GM18508 (cell line): Measurements from ENCODE around the gene PPP1R9A.

Experiments
- ATAC-seq: cut with Tn5 transposase; IDR thresholded peaks from one replicate; pipeline ENCODE4 v1.9.1; 2021; ENCODE audit warnings: moderate number of reproducible peaks; ENCODE audit not compliant: insufficient read depth, unreplicated experiment

Gene PPP1R9A

DNA sequence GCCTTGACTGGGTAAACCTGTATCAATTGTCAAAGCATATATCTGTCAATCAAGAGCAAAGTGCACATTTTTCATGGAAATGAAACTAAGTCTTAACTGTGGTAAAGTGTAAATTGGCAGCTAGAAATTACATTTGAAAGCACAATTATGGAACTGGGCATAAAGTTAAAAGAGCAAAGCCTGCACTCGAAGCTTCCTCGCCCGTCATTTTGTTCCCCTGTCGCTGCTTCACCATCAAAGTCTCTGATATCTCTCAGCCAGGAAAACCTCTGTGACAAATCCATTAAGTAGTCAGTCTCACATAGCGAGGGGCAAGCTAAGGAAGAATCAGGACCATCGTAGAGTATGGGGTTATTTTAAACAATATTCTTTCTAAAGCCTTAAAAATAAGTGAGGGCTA lies 389.1 kb downstream of the PPP1R9A start:
- ATAC-seq = no peak

GRCh38 chr7:95297041-95297440 lies 389.6 kb downstream of the PPP1R9A start:
- no peak for ATAC-seq

DNA sequence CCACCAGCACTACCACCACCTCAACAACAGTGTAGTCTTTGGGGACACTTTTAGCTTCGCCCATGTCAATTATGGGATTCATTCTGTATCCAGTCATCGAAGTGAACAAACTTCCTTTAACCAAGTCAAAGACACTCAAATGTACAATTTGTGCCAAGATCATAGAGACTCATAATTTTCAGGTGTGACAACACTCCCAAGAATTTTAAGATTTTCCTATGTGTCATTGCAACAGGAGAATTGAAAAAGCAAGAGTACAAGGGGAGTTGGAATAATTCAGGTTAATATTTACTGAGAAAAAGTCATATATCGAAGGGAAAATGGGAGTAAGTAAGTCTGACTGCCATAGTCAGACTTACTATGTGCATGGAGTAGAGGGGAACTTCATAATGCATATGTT lies 390.7 kb downstream of the PPP1R9A start:
- no peak for ATAC-seq

- no peak for ATAC-seq
Observed at GRCh38 chr7:95303013-95303905, 395.9 kb downstream of the PPP1R9A start.

DNA sequence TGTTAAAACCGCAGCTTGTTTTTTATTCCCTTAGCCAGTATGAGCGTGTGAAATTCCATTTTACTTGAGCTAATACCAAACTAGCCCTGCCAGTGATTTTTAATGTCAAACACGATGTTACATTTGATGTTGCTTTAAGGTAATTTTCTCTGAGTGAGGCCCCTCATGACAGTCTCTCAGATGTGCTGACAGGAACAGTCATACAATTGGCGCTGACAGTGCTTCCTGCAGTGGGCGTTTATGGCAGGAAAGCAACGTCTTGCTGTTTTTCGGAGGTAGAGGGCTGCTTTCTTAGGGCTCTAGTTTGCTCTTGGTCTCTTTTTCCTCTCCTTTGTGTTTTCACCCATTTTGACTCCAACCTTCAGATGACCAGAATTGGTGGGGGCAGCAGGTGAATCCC lies 397.6 kb downstream of the PPP1R9A start:
- no peak for ATAC-seq

GRCh38 chr7:95309951-95310350 lies 402.6 kb downstream of the PPP1R9A start:
- ATAC-seq = no peak

DNA sequence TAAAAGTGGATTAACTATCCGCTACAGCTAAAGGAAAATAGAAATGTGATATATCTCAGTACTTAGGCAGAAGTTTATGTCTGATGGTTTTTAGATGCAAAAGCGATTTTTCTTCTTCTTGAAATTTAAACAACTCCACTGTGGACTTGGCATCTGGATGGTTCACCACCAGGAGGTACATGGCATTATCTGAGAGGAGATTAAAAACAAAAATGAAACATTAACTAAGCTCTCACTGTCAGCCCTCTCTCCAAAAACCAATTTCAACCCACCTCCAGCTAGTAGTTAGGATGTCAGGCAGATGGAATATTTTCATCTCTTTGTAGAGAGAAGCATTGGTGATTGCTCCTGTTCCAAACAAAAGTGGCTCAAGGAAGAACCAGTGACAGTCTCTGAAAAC lies 404.0 kb downstream of the PPP1R9A start:
- no peak for ATAC-seq

DNA sequence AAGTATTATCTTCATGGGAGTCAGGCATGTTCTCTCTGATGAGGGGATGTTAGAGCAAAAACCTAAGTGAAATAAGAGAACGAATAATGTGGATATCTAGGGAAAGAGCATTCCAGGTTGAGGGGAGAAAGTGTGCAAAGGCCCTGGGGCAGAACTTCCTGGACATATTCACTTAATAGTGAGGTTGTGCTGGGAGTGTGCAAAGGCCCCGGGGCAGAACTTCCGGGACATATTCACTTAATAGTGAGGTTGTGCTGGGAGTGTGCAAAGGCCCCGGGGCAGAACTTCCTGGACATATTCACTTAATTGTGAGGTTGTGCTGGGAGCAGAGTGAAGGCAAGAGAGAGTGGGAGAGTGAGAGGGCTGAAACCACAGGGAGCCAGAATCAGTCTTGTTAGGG lies 405.2 kb downstream of the PPP1R9A start:
- ATAC-seq = no peak

- peak; percentile 73 for ATAC-seq
Observed at GRCh38 chr7:95316588-95316987, 409.2 kb downstream of the PPP1R9A start.

GRCh38 chr7:95317546-95317945 lies 410.2 kb downstream of the PPP1R9A start:
- ATAC-seq = no peak

DNA sequence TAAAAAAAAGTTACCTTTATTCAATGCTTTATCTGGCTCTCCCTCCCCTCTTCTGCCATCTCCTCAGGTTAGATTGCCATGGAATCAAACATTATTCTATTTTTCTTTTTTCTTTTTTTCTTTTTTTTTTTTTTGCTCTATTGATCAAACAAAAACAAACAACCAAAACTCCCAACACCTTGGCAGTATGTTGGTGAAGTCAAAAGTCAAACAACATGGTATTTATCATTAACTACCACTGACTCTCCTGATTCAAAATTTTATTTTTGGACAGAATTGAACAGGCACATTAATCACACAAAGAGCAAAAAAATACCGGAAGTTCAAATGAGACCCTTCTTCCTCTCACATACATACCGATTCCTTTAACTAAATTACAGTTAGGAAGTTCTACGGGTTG lies 410.6 kb downstream of the PPP1R9A start:
- no peak for ATAC-seq

GRCh38 chr7:95318501-95319100 lies 411.2 kb downstream of the PPP1R9A start:
- no peak for ATAC-seq

DNA sequence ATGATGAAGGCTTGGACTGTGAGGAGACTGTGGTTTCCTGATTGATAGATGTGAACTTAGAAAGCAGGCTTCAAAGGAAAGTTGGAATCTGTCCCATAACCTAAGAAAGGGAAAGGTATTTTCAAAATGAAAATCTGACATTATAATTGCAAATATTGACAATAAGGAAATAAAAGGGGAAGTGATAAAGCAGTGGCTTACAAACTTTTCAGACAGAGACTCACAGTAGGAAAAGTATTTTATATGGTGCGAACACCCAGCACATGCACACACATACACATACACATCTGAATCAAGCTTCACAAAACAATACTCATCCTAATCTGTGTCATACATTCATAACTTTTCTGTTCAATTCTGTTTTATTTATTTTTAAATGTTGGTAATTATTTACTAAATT lies 412.2 kb downstream of the PPP1R9A start:
- no peak for ATAC-seq

GRCh38 chr7:95320651-95321050 lies 413.3 kb downstream of the PPP1R9A start:
- ATAC-seq = no peak

GRCh38 chr7:95321720-95322119 lies 414.3 kb downstream of the PPP1R9A start:
- ATAC-seq = no peak

DNA sequence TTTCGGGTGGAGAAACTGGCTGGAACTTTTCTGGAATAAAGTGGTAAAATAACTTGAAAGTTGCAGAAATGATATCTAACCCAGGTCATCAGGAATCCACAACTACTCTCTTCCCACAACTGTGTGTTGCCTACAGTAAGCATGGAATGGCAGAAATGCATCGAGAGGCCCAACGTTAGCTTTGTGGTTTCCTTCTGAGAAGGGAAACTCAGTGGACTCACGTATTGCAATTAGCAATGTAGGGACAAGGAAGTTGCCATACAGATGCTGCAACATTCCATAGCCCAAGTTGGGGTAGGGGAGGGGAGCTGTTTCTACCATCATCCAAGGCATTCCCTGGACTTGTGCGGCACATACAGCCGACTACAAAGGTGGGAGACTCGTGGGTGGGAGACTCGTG lies 415.0 kb downstream of the PPP1R9A start:
- ATAC-seq = no peak

DNA sequence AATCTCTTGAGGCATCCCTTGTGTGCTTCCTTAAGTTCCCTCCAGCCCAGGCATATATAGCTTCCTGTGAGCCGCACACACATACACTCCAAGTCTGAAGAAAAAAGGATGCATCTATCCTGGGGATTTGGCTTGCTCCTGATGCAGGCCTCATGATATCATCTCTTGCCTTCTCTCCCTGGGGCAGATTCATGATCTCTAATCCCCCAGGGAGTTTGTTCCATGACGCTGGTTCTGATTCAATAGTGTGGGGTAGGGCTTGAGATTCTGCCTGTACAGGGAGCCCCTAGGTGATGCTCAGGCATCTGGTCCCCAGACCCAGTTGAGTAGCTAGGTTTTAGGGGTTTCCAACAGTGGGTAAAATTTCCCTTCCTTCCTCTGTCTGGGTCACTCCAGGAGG lies 415.5 kb downstream of the PPP1R9A start:
- no peak for ATAC-seq

GRCh38 chr7:95323410-95324129 lies 416.2 kb downstream of the PPP1R9A start:
- ATAC-seq = no peak

DNA sequence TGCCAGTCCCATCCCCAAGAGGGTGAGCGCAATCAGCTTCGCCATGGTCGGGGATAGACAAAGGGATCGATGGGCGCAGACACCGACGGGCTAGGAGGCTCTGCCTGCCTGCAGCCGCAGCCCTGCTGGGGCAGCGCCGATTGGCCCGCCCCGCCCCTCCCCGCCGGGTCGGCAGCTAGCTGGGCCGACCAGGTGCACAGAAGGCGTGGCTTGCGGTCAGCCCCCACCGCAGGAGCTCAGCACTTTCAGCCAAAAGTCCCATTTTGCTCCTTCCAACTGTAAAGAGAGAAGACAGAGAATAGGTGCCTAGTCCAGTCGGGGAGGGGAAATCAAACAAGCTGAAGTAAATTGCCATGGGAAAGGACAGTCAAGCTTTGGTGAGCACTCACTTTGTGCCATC lies 417.0 kb downstream of the PPP1R9A start, which contains the start of gene PON1:
TSS of gene PON1 (minus strand) at position 102 of the 400 bp plus-strand sequence. CDS start at position 45, 57 bp downstream.
- peak; percentile 56 for ATAC-seq

DNA sequence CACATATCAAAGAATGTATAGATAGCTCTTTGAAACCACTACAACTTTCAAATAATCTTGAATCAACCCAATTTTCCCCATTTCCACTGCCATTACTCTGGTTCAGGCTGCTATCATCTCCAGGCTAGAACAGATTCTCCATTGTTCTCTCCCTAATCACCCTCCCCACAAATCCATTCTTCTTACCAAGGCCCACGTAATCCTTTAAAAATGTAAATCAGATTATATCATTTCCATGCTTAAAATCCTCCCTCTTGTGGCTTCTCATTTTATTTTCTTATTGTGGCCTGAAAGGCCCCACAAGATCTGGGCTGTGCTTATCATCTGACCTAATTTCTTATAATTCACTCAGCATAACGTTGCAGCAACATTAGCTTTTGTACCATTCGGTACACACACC lies 420.0 kb downstream of the PPP1R9A start:
- no peak for ATAC-seq
